Germinal center (tissue), 1 donor: ENCODE measurements around the gene UTS2R.

Source experiments
- DNase-seq: peaks from one replicate; pipeline ENCODE4 v3.0.0; 2012; ENCODE audit warnings: mixed read lengths, low spot score

UTS2R gene

DNA sequence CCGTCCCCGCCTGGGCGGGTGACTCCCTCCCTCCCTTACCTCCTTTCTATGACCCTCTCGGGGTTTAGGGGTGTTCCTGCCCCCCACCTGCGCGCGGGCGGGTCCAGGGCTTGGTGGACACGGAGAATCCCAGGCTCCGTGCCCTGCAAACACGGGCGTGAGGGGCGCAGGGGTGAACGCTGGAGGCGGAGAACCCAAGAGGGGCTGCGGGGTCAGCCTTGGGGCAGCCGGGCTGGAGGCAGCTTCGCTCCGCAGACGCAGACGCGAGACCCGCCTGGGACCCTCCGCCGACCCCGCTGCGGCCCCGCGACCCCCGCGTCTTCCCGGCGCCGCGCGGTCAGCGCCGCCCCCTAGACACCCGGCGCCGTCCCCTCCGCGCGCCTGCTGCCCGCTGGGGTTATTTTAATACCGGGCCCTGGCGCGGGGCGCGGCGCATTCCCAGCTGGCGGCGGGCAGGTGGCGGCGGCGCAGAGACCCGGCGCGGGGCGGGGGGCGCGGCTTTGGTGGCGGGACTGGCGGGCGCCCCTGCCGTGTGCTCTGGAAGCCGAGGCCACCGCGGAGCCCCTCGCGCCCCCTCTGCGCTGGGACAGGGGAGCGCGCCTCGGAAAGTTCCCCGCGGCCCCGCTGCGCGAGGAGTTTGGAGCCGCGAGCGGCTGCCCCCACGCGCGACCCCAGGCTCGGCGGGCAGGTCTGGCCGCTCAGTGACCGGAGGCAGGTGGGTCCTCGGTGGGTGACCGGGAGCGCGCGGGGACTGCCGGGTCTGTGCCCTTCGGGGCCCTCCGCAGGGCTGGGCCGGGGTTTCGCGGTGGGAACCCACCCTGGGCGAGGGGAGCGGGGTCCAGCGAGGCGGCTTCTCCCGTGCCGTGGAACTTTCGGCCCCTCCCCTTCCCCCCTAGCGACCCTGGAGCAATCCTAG lies at the start of gene UTS2R:
Gene UTS2R, plus strand, starts transcription at position 433 of the 916 bp plus-strand sequence. CDS start 2,560 bp downstream, outside the sequence.
- DNase-seq, result no peak

DNA sequence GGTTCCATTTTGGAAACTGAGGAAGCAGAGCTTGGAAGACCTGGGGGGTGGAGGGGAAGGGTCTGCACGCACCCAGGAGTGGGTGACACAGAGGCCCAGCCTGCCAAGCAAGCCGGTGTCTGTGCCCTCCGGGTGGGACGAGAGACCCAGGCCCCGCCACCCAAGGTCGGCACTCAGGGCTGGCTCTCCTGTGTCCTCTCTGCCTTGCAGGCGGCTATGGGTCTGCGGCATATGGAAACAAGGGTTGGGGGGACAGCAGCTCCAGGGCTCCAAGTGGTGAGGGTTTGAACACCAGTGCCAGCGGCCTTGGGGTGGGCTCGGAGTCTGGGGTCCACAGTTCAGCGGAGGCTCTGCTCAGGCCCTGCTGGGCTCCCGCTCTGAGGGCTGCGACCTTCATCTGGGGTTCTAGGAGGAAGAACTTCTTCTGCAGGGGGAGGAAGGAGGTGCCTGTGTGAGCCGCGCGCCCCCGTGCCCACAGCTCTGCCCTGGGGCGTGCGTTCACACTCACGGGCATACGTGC lies 49.6 kb upstream of the UTS2R start:
- DNase-seq, result no peak

DNA sequence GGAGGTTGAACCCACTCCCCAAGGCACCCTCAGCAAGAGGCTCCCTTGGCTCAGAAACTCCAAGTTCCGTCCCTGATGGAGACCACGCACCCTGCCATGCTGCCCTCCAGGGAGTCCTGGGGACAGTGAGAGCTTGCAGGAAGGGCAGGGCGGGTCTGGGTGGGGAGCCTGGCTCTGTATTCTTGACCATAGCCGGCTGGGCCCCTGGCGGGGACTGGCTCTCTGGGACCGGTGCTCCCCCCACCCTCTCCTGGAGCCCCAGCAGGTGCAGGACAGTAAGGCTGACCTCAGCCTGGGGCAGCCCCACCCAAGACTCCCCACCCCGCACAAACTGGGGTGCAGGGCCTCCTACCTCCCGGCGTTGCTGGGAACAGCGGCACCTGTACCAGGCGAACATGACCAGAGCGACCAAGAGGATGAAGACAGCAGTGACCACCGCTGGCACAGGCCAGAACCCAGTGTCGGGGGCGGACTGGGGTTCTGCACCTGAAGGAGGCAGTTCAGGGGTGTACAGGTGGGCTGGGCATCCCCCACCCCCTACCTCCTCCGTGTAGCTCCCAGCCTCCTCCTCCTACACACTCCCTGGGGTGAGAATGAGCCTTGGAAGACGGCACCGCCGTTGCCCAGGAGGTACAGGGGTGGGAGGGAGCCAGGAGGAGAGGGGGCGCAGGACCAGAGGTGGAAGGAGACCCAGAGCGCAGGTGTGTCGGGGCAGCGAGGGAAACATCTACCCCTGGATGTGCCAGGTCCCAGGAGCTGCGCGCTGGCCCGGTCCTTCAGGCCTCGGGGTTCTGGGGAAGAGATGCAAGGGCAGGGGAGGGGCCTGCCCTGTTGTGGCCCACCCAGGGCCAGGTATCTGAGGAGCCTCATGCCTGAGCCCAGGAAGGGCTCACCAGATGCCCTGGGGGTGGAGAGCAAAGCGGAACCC lies 48.8 kb upstream of the UTS2R start:
- no peak for DNase-seq

DNA sequence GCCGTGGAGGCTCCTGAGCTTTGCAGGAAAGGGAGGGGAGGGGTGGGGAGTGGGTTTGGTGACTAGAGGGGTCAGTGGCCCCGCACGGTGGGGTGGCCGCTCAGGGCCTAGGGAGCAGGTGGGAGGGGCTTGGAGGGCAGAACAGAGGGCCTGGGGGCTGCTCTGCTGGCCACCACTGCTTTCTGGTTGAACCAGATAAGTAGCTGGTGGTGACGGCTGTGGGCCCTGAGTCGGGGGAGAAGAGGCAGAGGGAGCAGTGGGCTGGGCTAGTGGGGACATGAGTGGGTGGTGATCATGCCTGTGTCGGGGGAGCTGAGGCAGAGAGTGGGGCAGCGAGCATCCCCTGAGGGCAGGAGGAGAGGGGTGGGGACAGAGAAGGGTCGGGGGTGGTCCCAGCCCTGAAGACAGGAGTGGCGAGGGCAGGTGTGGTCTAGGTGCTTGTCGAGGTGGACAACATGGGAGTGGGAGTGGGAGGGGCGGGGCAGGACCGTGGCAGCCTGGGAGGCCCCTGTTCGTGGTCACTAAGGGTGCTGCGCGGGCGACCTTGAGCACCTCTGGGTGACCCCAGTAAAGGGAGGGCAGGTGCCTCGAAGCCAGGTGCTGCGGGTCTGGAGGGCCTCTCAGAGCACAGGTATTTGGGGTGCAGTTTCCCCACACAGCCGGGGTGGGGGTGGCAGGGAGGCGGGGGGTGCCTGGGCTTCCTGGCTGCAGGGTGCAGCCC lies 47.9 kb upstream of the UTS2R start:
- no peak for DNase-seq

DNA sequence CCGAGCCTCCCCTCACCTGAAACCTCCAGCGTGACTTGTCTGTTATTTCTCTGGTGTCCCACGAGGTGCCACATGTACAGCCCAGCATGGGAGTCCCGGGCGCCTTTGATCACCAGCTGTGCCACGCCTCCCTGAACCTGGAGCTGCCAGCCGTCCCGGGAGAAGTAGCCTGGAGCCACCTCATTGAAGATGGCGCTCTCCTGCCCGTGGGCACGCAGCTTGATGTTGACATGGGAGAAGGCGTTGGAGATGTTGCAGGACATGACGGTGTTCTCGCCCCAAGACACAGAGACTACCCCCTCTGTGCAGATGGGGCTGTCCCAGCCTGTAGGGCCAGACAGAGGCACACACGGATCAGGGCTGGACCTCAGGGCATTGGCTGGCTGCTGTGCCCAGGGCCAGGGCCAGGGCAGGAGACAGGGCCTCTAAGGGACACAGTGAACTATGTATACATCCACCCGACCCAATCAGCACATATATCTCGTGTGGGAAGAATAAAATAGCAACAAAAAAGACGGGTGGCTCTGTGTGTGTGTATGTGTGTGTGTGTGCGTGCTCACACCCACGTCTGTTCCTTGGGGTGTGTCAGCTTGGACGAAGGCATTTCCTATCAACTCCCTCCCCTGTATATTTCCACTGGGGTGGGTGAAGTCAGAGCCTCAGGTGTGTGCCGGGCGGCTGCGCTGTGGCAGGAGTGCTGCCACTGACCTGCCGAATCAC lies 46.8 kb upstream of the UTS2R start:
- DNase-seq, result no peak

- DNase-seq, result no peak
Measured at GRCh38 chr17:82325286-82326180, 46.0 kb upstream of the UTS2R start.

- DNase-seq, result no peak
Measured at GRCh38 chr17:82327289-82327688, 44.3 kb upstream of the UTS2R start.

GRCh38 chr17:82327757-82328140 lies 43.8 kb upstream of the UTS2R start:
- DNase-seq, result no peak

DNA sequence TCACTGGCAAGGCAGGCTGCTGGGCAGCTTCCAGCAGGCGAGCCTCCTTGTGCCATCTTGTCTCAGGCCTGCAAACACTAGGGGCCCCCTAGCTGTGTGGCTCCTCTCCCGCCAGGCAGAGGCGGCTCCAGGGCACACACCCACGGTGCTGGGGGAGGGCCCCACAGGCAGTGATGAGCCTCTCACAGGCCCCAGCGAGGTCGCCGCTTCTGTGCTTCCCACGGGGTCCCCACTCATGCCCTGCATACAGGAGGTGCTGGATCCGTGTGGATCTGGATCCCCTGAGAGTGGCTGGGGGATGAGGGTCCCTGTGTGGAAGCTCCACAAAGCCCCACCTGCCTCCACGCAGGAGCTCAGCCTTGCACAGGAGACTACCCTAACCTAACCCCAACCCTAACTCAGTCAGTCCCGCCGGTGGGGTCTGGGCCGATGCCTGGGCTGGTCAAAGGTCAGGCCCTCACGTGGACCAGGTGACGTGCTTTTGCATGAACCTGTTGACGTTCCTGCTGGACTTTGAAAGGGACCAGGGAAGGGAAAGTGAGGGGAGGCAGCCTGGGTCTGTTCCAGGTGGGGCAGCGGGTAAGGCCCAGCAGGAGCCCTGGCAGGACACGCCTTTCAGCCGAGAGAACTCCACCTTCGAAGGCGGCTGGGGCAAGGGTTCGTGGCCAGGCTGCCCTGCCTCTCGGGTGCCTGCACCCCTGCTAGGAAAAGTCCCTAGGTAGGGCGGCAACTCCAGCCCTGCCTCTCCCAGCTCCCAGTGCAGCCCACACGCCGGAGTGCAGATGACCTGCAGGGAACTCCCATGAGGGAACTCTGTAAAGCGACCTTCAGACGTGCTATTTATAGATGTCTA lies 43.2 kb upstream of the UTS2R start:
- DNase-seq, result no peak

DNA sequence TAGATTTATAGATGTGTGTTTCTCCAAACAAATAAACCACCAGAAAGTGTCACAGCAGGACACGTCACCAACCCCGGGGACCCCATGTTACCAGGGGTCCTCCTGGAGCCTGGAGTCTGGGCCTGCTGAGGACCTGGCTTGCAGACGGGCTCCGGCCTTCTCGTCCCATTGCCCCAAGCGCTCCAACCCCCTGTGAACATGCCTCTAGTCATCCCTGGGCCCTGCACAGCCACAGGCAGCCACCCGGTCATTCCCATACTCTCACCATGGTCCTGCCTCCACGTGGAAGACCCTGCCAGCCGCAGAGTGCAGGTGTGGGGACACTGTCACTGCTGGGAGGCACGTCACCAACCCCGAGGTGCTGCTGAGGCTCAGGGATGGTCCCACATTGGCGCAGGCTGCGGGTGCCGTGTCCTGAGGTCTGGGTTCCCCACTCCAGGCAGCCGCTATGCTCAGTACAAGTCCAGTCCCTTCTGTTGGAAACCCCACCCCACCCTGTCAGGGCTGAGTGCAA lies 42.5 kb upstream of the UTS2R start:
- no peak for DNase-seq

GRCh38 chr17:82329683-82330321 lies 41.8 kb upstream of the UTS2R start:
- no peak for DNase-seq

DNA sequence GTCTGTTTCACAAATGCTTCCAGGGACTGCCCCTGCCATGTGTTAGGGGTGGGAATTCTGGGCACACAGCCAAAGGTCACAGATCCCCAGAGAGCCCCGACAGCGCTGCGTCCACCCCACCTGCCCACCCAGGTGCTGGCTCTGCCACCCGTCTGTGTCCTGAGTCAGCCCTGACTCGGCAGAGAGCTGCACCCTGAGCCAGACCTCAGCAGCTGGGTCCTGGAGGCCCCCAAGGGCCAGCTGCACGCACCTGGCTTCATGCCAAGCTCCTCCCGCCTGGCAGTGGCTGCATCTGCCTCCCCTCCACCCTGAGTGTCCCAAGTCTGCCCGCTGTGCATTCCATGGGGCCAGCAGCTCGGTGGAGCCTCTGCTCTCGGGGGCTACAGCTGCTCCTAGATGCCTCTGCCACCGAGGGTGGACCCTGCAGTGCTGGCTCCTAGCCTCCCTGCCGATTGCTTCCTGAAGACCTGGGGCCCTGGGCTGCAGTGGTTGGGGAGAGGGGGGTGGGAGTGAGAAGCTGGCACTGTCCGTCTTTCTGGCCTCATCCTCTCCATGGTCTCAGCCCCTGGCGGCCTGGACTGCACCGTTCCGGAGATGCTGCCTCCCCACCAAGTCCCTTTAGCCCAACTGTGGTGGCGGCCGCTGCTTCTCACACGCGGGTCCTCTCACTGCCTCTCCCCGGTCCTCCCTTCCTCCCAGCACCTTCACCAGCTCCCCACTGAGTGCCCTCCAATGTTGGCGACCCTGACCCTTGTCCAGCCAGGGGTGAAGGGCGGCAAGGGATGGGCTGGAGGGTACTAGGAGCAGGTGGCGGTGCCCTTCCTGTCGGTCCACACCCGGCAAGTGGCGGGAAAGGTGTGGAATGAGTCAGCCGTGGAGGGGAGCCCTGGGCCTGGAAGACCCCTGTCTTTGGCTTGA lies 41.0 kb upstream of the UTS2R start:
- no peak for DNase-seq

DNA sequence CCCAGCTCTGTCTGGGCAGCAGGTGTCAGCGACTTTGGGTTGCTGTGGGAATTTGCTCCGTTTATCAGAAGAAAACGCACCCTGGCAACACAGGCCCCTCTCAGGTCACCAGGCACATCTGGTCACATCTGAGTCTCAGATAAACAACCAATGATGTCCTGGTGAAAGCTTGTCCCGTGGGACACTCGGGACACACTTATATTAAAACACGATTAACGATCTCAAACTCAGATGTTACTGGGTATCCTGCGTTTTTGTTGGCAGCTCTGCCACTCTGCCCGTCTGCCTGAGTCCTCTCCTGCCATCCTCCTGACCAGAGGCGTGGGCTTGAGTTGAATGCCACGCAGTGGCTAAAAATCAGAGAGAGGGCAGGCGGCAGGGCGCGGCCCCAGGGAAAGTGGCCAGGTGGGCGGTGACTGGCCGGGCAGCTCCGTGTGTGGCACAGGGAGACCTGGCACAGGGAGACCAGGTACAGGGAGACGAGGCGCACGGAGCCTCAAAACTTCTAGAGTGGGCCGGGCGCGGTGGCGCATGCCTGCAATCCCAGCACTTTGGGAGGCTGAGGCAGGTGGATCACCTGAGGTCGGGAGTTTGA lies 40.1 kb upstream of the UTS2R start:
- no peak for DNase-seq

DNA sequence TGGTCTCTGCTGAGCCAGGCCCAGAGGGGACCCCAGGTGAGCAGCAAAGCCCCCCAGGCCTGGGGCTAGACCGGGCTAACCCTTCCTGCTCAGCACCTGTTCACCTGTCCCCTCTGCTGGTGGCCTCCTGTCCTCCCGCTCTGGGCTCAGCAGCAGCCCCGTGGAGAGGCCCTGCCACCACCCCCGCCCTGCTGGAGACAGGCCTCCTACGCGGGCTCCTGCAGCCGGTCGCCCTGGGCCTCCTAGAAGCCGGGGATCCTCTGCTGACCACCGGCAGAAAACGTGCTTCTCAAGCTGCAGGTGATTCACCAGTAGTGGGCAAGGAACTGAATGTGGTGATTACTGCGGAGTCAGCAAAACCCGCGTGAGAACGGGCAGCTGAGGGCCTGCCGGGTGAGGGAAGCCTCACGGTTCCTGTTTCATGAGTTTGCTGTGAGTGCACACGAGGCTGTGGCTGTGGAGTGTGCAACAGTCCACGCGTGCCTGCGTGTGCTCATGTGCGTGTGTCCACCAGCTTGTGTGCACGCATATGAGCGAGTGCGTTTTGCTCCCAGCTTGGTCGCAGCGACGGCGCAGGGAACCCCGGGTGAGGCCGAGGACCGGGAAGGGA lies 38.8 kb upstream of the UTS2R start:
- no peak for DNase-seq

- DNase-seq, result no peak
Measured at GRCh38 chr17:82333279-82334171, 38.0 kb upstream of the UTS2R start, which contains the start of gene SECTM1. SECTM1 (minus strand) TSS chr17:82333766; CDS start chr17:82327240, 6,526 bp downstream.
